ENCODE results near the gene CACFD1. TPM values are rescaled to one million over a fixed set of nuclear protein-coding genes. Genes with fewer than 3 reads are reported as not detected.

Gene CACFD1
- total RNA-seq, 1 experiment from 2014 or later, result 10.6 TPM

DNA sequence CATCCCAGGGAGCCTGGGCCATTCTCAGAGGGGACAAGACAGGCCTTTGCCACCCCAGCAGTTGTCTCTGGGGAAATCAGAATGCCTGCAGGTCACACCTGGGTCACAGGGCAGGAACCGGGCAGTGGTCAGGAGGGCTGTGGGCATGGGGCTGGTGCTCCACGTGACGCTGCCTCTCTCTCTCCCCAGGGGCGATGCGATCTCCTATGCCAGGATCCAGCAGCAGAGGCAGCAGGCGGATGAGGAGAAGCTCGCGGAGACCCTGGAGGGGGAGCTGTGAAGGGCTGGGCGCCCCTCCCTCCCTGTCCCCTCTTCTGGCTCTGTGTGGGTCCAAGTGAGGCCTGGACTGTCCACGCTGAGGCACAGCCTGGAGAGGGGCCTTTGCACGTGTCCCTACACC lies 8.6 kb downstream of the CACFD1 start:
- no TSS peak for BruUV-seq (replicated peaks)
- no peak overlapping the region for H3K27ac ChIP-seq (ENCODE audit: low read depth, low read length, poor library complexity, severe bottlenecking)
- no peaks in the 10 kb centered on the region for H3K36me3 ChIP-seq (ENCODE audit: insufficient read depth, low read length, poor library complexity, severe bottlenecking)
- TF ChIP-seq, protein P1, sequence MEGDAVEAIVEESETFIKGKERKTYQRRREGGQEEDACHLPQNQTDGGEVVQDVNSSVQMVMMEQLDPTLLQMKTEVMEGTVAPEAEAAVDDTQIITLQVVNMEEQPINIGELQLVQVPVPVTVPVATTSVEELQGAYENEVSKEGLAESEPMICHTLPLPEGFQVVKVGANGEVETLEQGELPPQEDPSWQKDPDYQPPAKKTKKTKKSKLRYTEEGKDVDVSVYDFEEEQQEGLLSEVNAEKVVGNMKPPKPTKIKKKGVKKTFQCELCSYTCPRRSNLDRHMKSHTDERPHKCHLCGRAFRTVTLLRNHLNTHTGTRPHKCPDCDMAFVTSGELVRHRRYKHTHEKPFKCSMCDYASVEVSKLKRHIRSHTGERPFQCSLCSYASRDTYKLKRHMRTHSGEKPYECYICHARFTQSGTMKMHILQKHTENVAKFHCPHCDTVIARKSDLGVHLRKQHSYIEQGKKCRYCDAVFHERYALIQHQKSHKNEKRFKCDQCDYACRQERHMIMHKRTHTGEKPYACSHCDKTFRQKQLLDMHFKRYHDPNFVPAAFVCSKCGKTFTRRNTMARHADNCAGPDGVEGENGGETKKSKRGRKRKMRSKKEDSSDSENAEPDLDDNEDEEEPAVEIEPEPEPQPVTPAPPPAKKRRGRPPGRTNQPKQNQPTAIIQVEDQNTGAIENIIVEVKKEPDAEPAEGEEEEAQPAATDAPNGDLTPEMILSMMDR (conservative IDR thresholded peaks at IDR 0.05; ENCODE audit: low read depth, low read length), result no peak
- TF ChIP-seq EZH2 (IDR thresholded peaks at IDR 0.05; ENCODE audit: borderline replicate concordance, low read depth, low read length, poor library complexity, severe bottlenecking), result no peak
- H3K9me3 ChIP-seq (ENCODE audit: low read depth, low read length, poor library complexity, severe bottlenecking), result no peaks in the 10 kb centered on the region
- H3K27me3 ChIP-seq (replicated peaks; ENCODE audit: insufficient read depth, low read depth, low read length, poor library complexity), result no peaks in the 10 kb centered on the region
- no peaks in the 10 kb centered on the region for H3K4me1 ChIP-seq (ENCODE audit: insufficient read depth, low read length, poor library complexity, severe bottlenecking)
- ChIA-PET POLR2A (ENCODE audit: low non-redundant PET) (no interaction called here), CTCF (no interaction called here)
- H3K4me3 ChIP-seq (ENCODE audit: low read depth, low read length, poor library complexity, severe bottlenecking), result no peak overlapping the region
- DNase-seq (ENCODE audit: low spot score), result no peak
- intact Hi-C loops (cut with micrococcal nuclease; ENCODE audit: unreplicated experiment), result no loop called here

DNA sequence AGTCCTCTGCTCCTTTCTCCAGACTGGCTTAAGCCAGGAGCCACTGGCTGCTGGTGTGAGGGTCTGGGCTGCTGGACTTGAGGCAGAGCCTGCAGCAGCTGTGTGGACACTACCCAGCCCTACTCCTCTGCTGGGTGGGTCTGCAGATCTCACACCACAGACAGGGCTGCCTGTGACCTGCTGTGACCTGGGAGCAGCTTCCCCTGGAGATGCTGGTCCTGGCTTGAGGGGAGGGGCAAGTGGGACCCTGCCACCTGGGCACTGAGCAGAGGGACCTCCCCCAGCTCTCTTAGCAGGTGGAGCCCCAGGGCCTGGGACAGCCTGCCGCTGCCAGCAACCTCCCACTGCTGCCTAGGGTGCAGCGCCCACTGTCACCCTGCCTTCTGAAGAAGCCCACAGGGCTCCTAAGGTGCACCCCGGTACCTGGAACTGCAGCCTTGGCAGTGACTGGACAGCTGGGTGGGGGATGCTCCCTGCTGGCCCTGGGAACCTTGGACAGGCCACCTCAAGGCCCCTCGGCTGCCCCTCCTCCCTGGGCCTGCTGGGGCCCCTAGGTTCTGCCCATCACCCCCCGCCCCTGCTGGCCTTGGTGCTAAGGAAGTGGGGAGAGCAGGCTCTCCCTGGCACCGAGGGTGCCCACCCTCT lies 9.1 kb downstream of the CACFD1 start:
- no peak for DNase-seq (ENCODE audit: low spot score)
- Histone ChIP-seq H3K9me3 (ENCODE audit: low read depth, low read length, poor library complexity, severe bottlenecking) (no peaks in the 10 kb centered on the region), H3K4me1 (ENCODE audit: insufficient read depth, low read length, poor library complexity, severe bottlenecking) (no peaks in the 10 kb centered on the region), H3K27ac (ENCODE audit: low read depth, low read length, poor library complexity, severe bottlenecking) (no peak overlapping the region), H3K36me3 (ENCODE audit: insufficient read depth, low read length, poor library complexity, severe bottlenecking) (no peaks in the 10 kb centered on the region), H3K4me3 (ENCODE audit: low read depth, low read length, poor library complexity, severe bottlenecking) (no peak overlapping the region), H3K27me3 (replicated peaks; ENCODE audit: insufficient read depth, low read depth, low read length, poor library complexity) (no peaks in the 10 kb centered on the region)
- CTCF ChIA-PET, result no interaction called here
- POLR2A ChIA-PET (ENCODE audit: low non-redundant PET), result no interaction called here
- intact Hi-C loops (cut with micrococcal nuclease; ENCODE audit: unreplicated experiment), result no loop called here
- no TSS peak for BruUV-seq (replicated peaks)
- TF ChIP-seq, protein P1 (conservative IDR thresholded peaks at IDR 0.05; ENCODE audit: low read depth, low read length), result no peak

DNA sequence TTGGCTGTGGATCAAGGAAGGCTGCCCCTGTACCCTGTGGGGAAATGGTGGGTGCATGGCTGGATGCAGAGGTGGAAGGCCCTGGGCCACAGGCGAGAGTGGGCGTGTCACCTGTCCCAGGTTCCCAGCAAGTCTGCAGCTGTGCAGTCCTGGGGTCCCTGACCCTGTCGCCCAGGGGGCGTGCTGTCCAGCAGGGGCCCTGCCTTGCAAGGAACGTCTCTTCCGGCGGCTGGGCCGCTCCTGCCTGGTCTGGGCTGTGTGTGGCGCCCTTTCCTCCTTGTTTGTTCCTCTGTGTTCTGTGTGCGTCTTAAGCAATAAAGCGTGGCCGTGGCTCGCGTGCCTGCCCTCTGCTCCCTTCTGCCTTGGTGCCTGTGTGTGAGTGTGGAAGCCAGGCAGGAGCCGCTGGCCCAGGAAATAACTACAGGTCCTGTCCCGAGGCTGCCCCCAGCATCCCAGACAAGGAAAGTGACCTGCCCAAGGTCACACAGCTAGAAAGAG lies 10.7 kb downstream of the CACFD1 start:
- no peak overlapping the region for H3K4me3 ChIP-seq (ENCODE audit: low read depth, low read length, poor library complexity, severe bottlenecking)
- TF ChIP-seq, protein P1 (conservative IDR thresholded peaks at IDR 0.05; ENCODE audit: low read depth, low read length), result no peak
- TF ChIP-seq EZH2 (IDR thresholded peaks at IDR 0.05; ENCODE audit: borderline replicate concordance, low read depth, low read length, poor library complexity, severe bottlenecking), result no peak
- no peaks in the 10 kb centered on the region for H3K36me3 ChIP-seq (ENCODE audit: insufficient read depth, low read length, poor library complexity, severe bottlenecking)
- no peaks in the 10 kb centered on the region for H3K4me1 ChIP-seq (ENCODE audit: insufficient read depth, low read length, poor library complexity, severe bottlenecking)
- POLR2A ChIA-PET (ENCODE audit: low non-redundant PET), result no interaction called here
- CTCF ChIA-PET, result no interaction called here
- intact Hi-C loops (cut with micrococcal nuclease; ENCODE audit: unreplicated experiment), result no loop called here
- DNase-seq (ENCODE audit: low spot score), result no peak
- no TSS peak for BruUV-seq (replicated peaks)
- H3K27ac ChIP-seq (ENCODE audit: low read depth, low read length, poor library complexity, severe bottlenecking), result no peak overlapping the region
- H3K9me3 ChIP-seq (ENCODE audit: low read depth, low read length, poor library complexity, severe bottlenecking), result no peaks in the 10 kb centered on the region
- H3K27me3 ChIP-seq (replicated peaks; ENCODE audit: insufficient read depth, low read depth, low read length, poor library complexity), result no peaks in the 10 kb centered on the region
